GM23338 (cell line): ENCODE results near the gene CYB5D1. TPM values are rescaled to one million over a fixed set of nuclear protein-coding genes. Genes with fewer than 3 reads are reported as not detected.

Source experiments
- ATAC-seq: fragments of 200-7000 bp; cut with Tn5 transposase; 3 replicates; pipeline ENCODE4 v1.9.1; 2020
- DNase-seq: peaks from one replicate; pipeline ENCODE4 v3.0.0-alpha.2; 2015; ENCODE audit warnings: low spot score
- H2AFZ ChIP-seq: fragments of 200-600 bp; sonication (generic); 2 replicates; pipeline ENCODE4 v1.8.0; 2016; ENCODE audit warnings: antibody characterized with exemption, mild to moderate bottlenecking, moderate library complexity
- H3F3A ChIP-seq: fragments of 200-600 bp; sonication (generic); replicated peaks from 2 replicates; pipeline ENCODE4 v1.8.0; 2017; ENCODE audit warnings: antibody characterized with exemption, mixed run types, low read depth
- H3K27ac ChIP-seq: fragments of 200-600 bp; sonication (generic); 2 replicates; pipeline ENCODE4 v1.6.1; 2016; ENCODE audit warnings: low read depth
- H3K27me3 ChIP-seq: fragments of 200-600 bp; sonication (generic); 2 replicates; pipeline ENCODE4 v1.8.0; 2016; ENCODE audit warnings: mild to moderate bottlenecking, mixed run types, moderate library complexity; ENCODE audit not compliant: insufficient read depth
- H3K36me3 ChIP-seq: fragments of 200-600 bp; sonication (generic); 2 replicates; pipeline ENCODE4 v1.8.0; 2016; ENCODE audit warnings: mild to moderate bottlenecking; ENCODE audit not compliant: insufficient read depth
- H3K4me1 ChIP-seq: fragments of 200-600 bp; sonication (generic); 2 replicates; pipeline ENCODE4 v1.8.0; 2016; ENCODE audit warnings: mild to moderate bottlenecking, moderate library complexity; ENCODE audit not compliant: insufficient read depth
- H3K4me2 ChIP-seq: fragments of 200-600 bp; sonication (generic); 2 replicates; pipeline ENCODE4 v1.7.1; 2017; ENCODE audit warnings: mixed run types
- H3K4me3 ChIP-seq: fragments of 200-600 bp; sonication (generic); 2 replicates; pipeline ENCODE4 v1.6.1; 2016; ENCODE audit warnings: mixed run types
- H3K79me2 ChIP-seq: fragments of 200-600 bp; sonication (generic); replicated peaks from 2 replicates; pipeline ENCODE4 v1.8.0; 2017; ENCODE audit warnings: mild to moderate bottlenecking; ENCODE audit not compliant: insufficient read depth
- H3K9me2 ChIP-seq: fragments of 200-600 bp; sonication (generic); 2 replicates; pipeline ENCODE4 v1.8.0; 2017; ENCODE audit not compliant: insufficient read depth
- H4K20me1 ChIP-seq: fragments of 200-600 bp; sonication (generic); replicated peaks from 2 replicates; pipeline ENCODE4 v1.8.0; 2017; ENCODE audit warnings: mild to moderate bottlenecking; ENCODE audit not compliant: insufficient read depth
- H3K27ac Mint-ChIP-seq: 2 replicates; pipeline ENCODE4 v1.8.0; 2020; ENCODE audit warnings: inconsistent platforms, mild to moderate bottlenecking, moderate library complexity, mixed read lengths
- H3K27me3 Mint-ChIP-seq: 3 replicates; pipeline ENCODE4 v1.8.0; 2022; ENCODE audit warnings: low read depth, mild to moderate bottlenecking, moderate library complexity, mixed read lengths, inconsistent platforms; ENCODE audit not compliant: insufficient read depth, poor library complexity
- H3K36me3 Mint-ChIP-seq: 3 replicates; pipeline ENCODE4 v1.8.0; 2021; ENCODE audit warnings: low read depth, mild to moderate bottlenecking, inconsistent platforms, moderate library complexity, mixed read lengths
- H3K4me1 Mint-ChIP-seq: 3 replicates; pipeline ENCODE4 v1.8.0; 2020; ENCODE audit warnings: mild to moderate bottlenecking, inconsistent platforms, mixed read lengths
- H3K4me3 Mint-ChIP-seq: 3 replicates; pipeline ENCODE4 v1.8.0; 2021; ENCODE audit warnings: moderate library complexity, mild to moderate bottlenecking, inconsistent platforms, mixed read lengths
- H3K9me3 Mint-ChIP-seq: 3 replicates; pipeline ENCODE4 v1.8.0; 2020; ENCODE audit warnings: moderate library complexity, mild to moderate bottlenecking, inconsistent platforms, mixed read lengths
- CREB1 ChIP-seq: fragments of 250-450 bp; sonication (Bioruptor Pico); IDR thresholded peaks from 2 replicates; pipeline ENCODE4 v1.5.0; 2020; ENCODE audit warnings: low read depth, mild to moderate bottlenecking, moderate library complexity
- CTCF ChIP-seq, 2 experiments: fragments of 200-600 bp in 1 of 2; sonication (generic) in 1 of 2; conservative IDR thresholded peaks; 2 replicates each; pipeline versions ENCODE4 v1.5.1 to v1.6.1; 2016 to 2017; ENCODE audit warnings: antibody characterized with exemption in 2 of 2, low read depth in 2 of 2, mild to moderate bottlenecking in 2 of 2, moderate library complexity in 1 of 2
- ETS1 ChIP-seq: IDR thresholded peaks from 2 replicates; pipeline ENCODE4 v1.6.1; 2016; ENCODE audit warnings: antibody characterized with exemption
- EZH2 ChIP-seq: fragments of 200-600 bp; sonication (generic); IDR thresholded peaks from one replicate; pipeline ENCODE4 v1.8.0; 2017; ENCODE audit warnings: antibody characterized with exemption, mild to moderate bottlenecking, low read depth; ENCODE audit not compliant: unreplicated experiment
- EZH2phosphoT487 ChIP-seq: fragments of 200-600 bp; sonication (generic); IDR thresholded peaks from one replicate; pipeline ENCODE4 v1.8.1; 2018; ENCODE audit warnings: antibody characterized with exemption; ENCODE audit not compliant: unreplicated experiment
- JUNB ChIP-seq: IDR thresholded peaks from one replicate; pipeline ENCODE4 v1.6.1; 2016; ENCODE audit warnings: antibody characterized with exemption; ENCODE audit not compliant: unreplicated experiment
- NANOG ChIP-seq: IDR thresholded peaks from 2 replicates; pipeline ENCODE4 v1.6.1; 2016; ENCODE audit warnings: antibody characterized with exemption, borderline replicate concordance
- POLR2AphosphoS5 ChIP-seq: IDR thresholded peaks from 2 replicates; pipeline ENCODE4 v1.6.1; 2016; ENCODE audit warnings: antibody characterized with exemption, low read depth
- REST ChIP-seq: IDR thresholded peaks from one replicate; pipeline ENCODE4 v1.6.1; 2018; ENCODE audit warnings: antibody characterized with exemption; ENCODE audit not compliant: unreplicated experiment
- STAT1 ChIP-seq: IDR thresholded peaks from one replicate; pipeline ENCODE4 v1.6.1; 2016; ENCODE audit warnings: antibody characterized with exemption; ENCODE audit not compliant: unreplicated experiment
- ZNF114 ChIP-seq: fragments of 250-450 bp; sonication (Bioruptor Pico); IDR thresholded peaks from 2 replicates; pipeline ENCODE4 v1.5.0; 2020; ENCODE audit warnings: mild to moderate bottlenecking, moderate library complexity
- ZNF331 ChIP-seq: fragments of 250-450 bp; sonication (Bioruptor Pico); IDR thresholded peaks from 2 replicates; pipeline ENCODE4 v1.5.0; 2020; ENCODE audit warnings: low read depth, mild to moderate bottlenecking, moderate library complexity
- ZNF462 ChIP-seq: fragments of 250-450 bp; sonication (Bioruptor Pico); IDR thresholded peaks from 2 replicates; pipeline ENCODE4 v1.5.0; 2020; ENCODE audit warnings: mild to moderate bottlenecking, moderate library complexity
- polyA plus RNA-seq: library from polyadenylated mRNA; unstranded; fragments of >200 nt; fragmentation: Nextera tagmentation; extraction: Ambion mirVana; gene quantifications from 2 replicates; pipeline ENCODE4 v1.2.1, GENCODE V29; 2016
- total RNA-seq: library from RNA; depleted of rRNA; stranded (reverse); fragments of >200 nt; shearing (Covaris generic); gene quantifications from 2 replicates; pipeline ENCODE4 v1.2.3, GENCODE V29; 2014

The CYB5D1 gene
- total and polyA plus RNA-seq, 2 experiments from 2014 or later, result 3.5 to 8.4 TPM

GRCh38 chr17:7888184-7888920 lies 30.5 kb downstream of the CYB5D1 start, which contains the start of gene CHD3:
TSS of gene CHD3 (plus strand) at chr17:7888789. CDS start at chr17:7889001, 212 bp downstream.
- Histone ChIP-seq H3K4me2 (peak within 1 kb of the TSS; percentile 88), H3K4me3 (peak within 1 kb of the TSS; percentile 65)
- no peak within 1 kb of the TSS for H3K27ac Mint-ChIP-seq

More at GRCh38 chr17:7888184-7888920, 30.5 kb downstream of the CYB5D1 start, which contains the start of gene CHD3:
- Mint-ChIP-seq H3K4me3 (no peak within 1 kb of the TSS; the same call in 2 of the 3 replicates), H3K27me3 (peaks cover 9% of the 10 kb centered on the region), H3K4me1 (peaks cover 3% of the 10 kb centered on the region; the same call in 2 of the 3 replicates), H3K36me3 (no peaks in the 10 kb centered on the region; the same call in 2 of the 3 replicates), H3K9me3 (no peaks in the 10 kb centered on the region; the same call in 2 of the 3 replicates)
- Histone ChIP-seq H3F3A (peaks cover 8% of the 10 kb centered on the region), H2AFZ (peak within 1 kb of the TSS; percentile 99), H3K36me3 (0 out of 2 replicates have a peak, but pooled peaks cover 3% of the 10 kb centered on the region), H3K4me1 (peaks cover 38% of the 10 kb centered on the region), H3K79me2 (no peaks in the 10 kb centered on the region), H3K27me3 (peaks cover 46% of the 10 kb centered on the region), H3K27ac (no peak within 1 kb of the TSS), H4K20me1 (no peaks in the 10 kb centered on the region), H3K9me2 (no peaks in the 10 kb centered on the region)
- TF ChIP-seq EZH2 (no peak), CTCF (conservative IDR thresholded peaks at IDR 0.05; ENCODE audit: low read depth in 2 of 2) (no peak), ZNF462 (CRISPR knock-in tag) (no peak), EZH2phosphoT487 (no peak), CREB1 (CRISPR knock-in tag) (no peak), JUNB (no peak), ETS1 (no peak), POLR2AphosphoS5 (no peak), ZNF114 (no peak), NANOG (no peak), REST (no peak), ZNF331 (no peak), STAT1 (no peak)
- peak; percentile 8 for ATAC-seq
- peak; percentile 23 for DNase-seq
